ENCODE results near the gene IFITM2. TPM values are rescaled to one million over a fixed set of nuclear protein-coding genes. Genes with fewer than 3 reads are reported as not detected.

Gene IFITM2
- total and polyA plus RNA-seq, 2 of the 13 experiments (the other 11 are each of a cell fraction or from before 2014, with no cell fraction given) = 13.8 to 267 TPM

- no peak for FAIRE-seq
- H3K27me3 ChIP-seq (ENCODE audit: control insufficient read depth in 1 of 2, insufficient read depth in 2 of 2, low read length in 2 of 2) = peaks cover 0 to 29% of the 10 kb centered on the region in 2 experiments; a peak in 3 of 5 replicates
- peaks cover 45% of the 10 kb centered on the region for H3K4me1 ChIP-seq (ENCODE audit: insufficient read depth, low read length)
- WGBS (ENCODE audit: low lambda C conversion rate) = 63% methylated on average over 7 of the region's 18 CpGs
- no peak overlapping the region for H2AFZ ChIP-seq (ENCODE audit: low read length)
- ChIA-PET CTCF (ENCODE audit: low intra/inter-chr PET ratio, low total read pairs) (no interaction called here), POLR2A (no interaction called here)
- no peak for DNase-seq (ENCODE audit: low spot score)
- no peak overlapping the region for H3K27ac ChIP-seq (ENCODE audit: extremely low read length, insufficient read depth, low read length)
- no peaks in the 10 kb centered on the region for H4K20me1 ChIP-seq (ENCODE audit: insufficient read depth, low read length)
- no peak for TF ChIP-seq MLLT10 (CRISPR knock-in tag; IDR thresholded peaks at IDR 0.05)
- peak; percentile 20; the same call in 1 of the 2 replicates for TF ChIP-seq ZNF687 (CRISPR knock-in tag; IDR thresholded peaks at IDR 0.05)
- H3K9ac ChIP-seq (ENCODE audit: insufficient read depth, low read depth, low read length) = no peak overlapping the region
- intact Hi-C loops (cut with micrococcal nuclease; ENCODE audit: unreplicated experiment) (no loop called here), in situ Hi-C loops (cut with HindIII; ENCODE audit: extremely low pct_ligation_motif_present, low pct_unique_long_range_greater_than_20kb) (no loop called here)
- H3K4me3 ChIP-seq (replicated peaks in 1 of 3; ENCODE audit: insufficient read depth in 1 of 3, low read depth in 2 of 3, low read length in 3 of 3) = no peak overlapping the region
- H3K79me2 ChIP-seq (ENCODE audit: insufficient read depth, low read length) = no peaks in the 10 kb centered on the region
- 0 out of 2 replicates have a peak overlapping the region, but pooled peaks have one; percentile 41 for H3K4me2 ChIP-seq (ENCODE audit: low read depth, low read length)
- H3K36me3 ChIP-seq (replicated peaks in 1 of 2; ENCODE audit: control insufficient read depth in 1 of 2, insufficient read depth in 2 of 2, low read length in 2 of 2) = no peaks in the 10 kb centered on the region
- no peak for ATAC-seq
- H3K9me3 ChIP-seq (ENCODE audit: low read length) = peaks cover 5% of the 10 kb centered on the region; the same call in 1 of the 2 replicates
- BruUV-seq (replicated peaks) = no TSS peak
Observed at GRCh38 chr11:270451-271318, 36.9 kb upstream of the IFITM2 start.

Data from HepG2 (cell line).